Omental fat pad (tissue), 4 donors: ENCODE results near the gene FKBP8. TPM values are rescaled to one million over a fixed set of nuclear protein-coding genes. Genes with fewer than 3 reads are reported as not detected.

Source experiments
- ATAC-seq: fragments of 150-250 bp; one replicate; pipeline ENCODE4 v1.9.1; 2016; ENCODE audit warnings: mild to moderate bottlenecking, moderate library complexity; ENCODE audit not compliant: low FRiP score
- DNase-seq: peaks from one replicate; pipeline ENCODE4 v3.0.0-alpha.2; 2019; ENCODE audit warnings: low spot score
- total RNA-seq, 4 donors: library from RNA; depleted of rRNA; stranded (reverse); fragments of >200 nt; gene quantifications; one replicate each; pipeline ENCODE4 v1.1.0, GENCODE V29; 2016
- TF ChIP-seq, protein P1 (sequence below), 3 donors: fragments of 450-650 bp; IDR thresholded peaks; one replicate each; pipeline ENCODE4 v1.5.1; 2016 to 2017; ENCODE audit warnings: antibody characterized with exemption in 3 of 3, mild to moderate bottlenecking in 3 of 3, moderate library complexity in 2 of 3

FKBP8 gene
- total RNA-seq, 4 donors from 2014 or later, result 193 to 275 (median 236) TPM

DNA sequence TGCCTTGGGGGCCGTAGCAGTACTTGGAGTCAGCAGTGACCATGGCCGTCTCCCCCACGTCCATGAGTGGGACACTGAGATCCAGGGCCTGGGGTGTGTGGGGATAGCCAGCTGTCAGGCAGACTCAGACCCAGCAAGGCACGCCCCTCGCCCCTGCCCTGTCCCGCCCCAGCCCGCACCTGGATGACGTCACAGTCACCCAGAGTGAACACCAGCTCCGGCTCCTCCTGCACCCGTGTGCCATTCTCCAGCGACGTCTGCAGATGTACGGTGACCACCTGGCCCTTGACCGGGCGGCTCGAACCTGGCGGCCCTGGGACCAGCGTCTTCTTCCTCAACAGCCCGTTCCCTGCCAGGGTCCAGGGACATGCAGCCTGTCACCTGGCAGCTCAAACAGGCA is 4.0 kb downstream of the FKBP8 start:
- ATAC-seq (no peak), DNase-seq (no peak)
- TF ChIP-seq, protein P1, sequence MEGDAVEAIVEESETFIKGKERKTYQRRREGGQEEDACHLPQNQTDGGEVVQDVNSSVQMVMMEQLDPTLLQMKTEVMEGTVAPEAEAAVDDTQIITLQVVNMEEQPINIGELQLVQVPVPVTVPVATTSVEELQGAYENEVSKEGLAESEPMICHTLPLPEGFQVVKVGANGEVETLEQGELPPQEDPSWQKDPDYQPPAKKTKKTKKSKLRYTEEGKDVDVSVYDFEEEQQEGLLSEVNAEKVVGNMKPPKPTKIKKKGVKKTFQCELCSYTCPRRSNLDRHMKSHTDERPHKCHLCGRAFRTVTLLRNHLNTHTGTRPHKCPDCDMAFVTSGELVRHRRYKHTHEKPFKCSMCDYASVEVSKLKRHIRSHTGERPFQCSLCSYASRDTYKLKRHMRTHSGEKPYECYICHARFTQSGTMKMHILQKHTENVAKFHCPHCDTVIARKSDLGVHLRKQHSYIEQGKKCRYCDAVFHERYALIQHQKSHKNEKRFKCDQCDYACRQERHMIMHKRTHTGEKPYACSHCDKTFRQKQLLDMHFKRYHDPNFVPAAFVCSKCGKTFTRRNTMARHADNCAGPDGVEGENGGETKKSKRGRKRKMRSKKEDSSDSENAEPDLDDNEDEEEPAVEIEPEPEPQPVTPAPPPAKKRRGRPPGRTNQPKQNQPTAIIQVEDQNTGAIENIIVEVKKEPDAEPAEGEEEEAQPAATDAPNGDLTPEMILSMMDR (IDR thresholded peaks at IDR 0.05), result no peak

DNA sequence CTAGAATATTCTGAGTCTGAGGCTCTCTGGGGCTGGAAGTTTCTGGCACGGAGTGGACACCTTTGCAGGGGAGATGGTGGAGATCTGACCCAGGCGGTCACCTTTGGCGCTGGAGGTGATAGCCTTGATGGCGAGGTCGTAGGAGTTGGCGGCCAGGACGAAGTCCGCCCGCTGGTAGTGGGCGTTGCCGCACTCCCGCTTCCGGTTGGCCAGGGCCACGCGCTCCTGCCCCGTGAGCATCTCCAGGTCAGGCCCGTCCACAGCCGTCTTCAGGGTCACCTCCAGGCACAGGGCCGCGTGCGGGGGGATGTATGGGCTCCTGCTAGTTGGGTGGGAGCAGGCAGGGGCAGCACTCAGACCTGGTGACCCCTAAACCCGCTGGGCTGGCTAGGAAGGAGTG is 5.3 kb downstream of the FKBP8 start:
- DNase-seq, result no peak
- ATAC-seq, result no peak
- TF ChIP-seq, protein P1 (IDR thresholded peaks at IDR 0.05), result no peak

DNA sequence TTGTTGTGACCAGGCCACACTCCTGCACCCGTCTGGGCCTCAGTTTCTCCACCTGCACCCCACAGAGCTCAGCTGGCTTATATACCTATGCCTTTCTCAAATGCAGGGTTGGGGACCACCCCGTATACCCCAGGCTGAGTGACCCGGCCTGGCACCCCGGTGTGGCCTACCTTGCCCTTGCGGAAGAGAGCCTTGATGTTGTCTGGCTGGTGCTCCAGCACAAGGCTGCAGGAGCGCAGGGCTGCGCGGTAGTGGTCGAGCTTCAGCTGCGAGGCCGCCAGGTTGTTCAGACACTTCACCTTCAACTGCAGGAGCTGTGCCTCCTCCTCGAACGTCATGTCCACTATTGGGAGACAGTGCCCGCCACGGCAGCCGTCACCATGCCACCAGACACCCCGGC is 5.9 kb downstream of the FKBP8 start:
- TF ChIP-seq, protein P1 (IDR thresholded peaks at IDR 0.05), result no peak
- ATAC-seq (no peak), DNase-seq (no peak)

DNA sequence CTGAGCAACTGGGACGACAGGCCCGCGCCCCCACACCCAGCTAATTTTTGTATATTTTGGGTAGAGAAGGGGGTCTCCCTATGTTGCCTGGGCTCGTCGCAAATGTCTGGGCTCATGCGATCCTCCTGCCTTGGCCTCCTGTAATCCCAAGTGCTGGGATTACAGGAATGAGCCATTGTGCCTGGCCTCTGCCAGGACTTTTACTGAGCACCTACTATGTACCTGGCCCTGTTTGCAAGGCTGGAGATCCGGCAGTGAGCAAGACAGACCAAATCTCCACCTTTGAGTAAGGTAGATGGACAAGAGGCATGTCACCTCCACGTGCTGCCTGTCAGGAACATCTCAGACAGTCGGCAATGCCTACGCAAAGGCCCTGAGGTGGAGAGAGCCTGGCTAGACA is 6.9 kb downstream of the FKBP8 start:
- ATAC-seq, result no peak
- TF ChIP-seq, protein P1 (IDR thresholded peaks at IDR 0.05), result no peak
- DNase-seq, result no peak

DNA sequence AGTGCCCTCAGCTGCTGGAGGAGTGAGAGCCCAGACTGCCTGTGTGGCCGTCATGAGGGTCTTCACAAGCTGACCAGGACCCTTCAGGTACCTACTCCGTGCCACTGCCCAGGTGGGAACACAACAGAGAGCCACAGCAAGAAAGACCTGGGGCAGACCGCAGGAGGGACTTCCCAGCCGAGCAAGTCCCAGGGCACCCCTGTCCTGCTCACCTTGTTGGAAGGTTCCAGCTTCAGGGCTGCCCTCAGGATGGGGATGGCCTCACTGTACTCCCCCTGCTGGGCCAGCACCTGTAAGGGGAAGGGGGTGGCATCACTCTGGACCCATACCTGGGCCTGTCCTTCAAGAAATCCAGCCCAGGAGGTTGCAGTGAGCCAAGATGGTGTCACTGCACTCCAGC is 10.3 kb downstream of the FKBP8 start:
- TF ChIP-seq, protein P1 (IDR thresholded peaks at IDR 0.05), result no peak
- ATAC-seq (no peak), DNase-seq (no peak)

DNA sequence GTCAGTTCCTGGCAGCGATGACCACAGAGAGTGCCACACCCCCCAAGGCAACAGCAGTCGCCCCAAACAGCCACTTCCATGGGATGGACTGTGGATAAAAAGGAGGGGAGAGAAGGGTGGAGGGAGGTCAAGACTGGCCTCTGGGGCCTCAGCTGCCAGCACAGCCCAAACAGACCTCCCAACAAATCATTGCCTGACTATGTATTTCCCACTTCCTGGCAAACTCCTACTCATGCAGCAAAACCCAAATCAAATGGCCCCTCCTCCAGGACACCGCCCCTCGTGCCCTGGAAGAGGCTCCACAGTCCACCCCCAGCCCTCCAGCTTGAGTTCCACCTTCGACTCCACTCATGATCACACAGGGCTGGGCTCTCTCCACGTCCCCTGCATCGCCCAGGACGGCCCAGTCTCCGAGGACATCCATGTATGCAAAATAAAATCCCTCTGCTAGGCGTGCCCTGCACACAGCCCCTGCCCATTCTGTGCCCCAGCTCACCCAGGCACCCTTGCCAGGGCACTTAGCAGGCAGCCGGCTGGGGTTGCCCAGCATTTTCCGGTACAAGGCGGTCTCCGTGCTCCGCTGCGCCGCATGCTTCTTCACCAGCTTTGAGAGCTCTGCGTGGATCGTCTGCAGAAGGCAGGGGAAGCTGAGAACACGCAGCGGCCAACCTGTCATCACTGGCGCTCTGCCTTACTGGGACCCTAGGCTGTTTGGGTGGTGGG is 11.0 kb downstream of the FKBP8 start:
- TF ChIP-seq, protein P1 (IDR thresholded peaks at IDR 0.05), result no peak
- ATAC-seq (no peak), DNase-seq (no peak)

DNA sequence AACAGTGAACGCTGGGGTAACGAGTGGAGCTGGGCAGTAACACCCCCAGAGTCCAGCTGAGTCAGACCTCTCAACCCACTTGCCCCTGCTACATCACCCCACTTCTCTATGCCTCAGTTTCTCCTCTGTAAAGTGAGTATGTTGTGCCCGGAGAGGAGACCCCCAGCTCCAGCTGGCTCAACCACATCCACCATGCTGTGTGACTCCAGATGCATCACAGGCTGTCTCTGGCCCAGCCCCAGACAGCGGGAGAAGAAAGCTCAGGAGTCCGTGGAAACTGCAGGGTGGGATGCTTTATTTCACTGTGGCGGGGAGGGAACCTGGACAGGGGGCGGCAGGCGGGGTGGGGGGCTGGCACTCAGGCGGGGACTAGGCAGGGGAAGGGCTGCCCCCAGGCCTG is 11.9 kb downstream of the FKBP8 start:
- no peak for DNase-seq
- ATAC-seq, result no peak
- TF ChIP-seq, protein P1 (IDR thresholded peaks at IDR 0.05), result no peak
